Heart right ventricle (tissue), 16 donors: Measurements from ENCODE around the gene PCDHA1. TPM values are rescaled to one million over a fixed set of nuclear protein-coding genes. Genes with fewer than 3 reads are reported as not detected.

Source experiments
- ATAC-seq, 8 donors: fragments of 200-7000 bp; cut with Tn5 transposase; one replicate each; pipeline ENCODE4 v1.9.1; 2020; ENCODE audit warnings: mild to moderate bottlenecking in 8 of 8, moderate library complexity in 8 of 8, moderate number of reproducible peaks in 1 of 8
- DNase-seq, 2 donors: peaks; one replicate each; pipeline ENCODE4 v3.0.0-alpha.2; 2020
- H3K27ac ChIP-seq, 10 donors: fragments of 200-600 bp; sonication (generic) in 2 of 10; one replicate each; pipeline versions ENCODE4 v1.5.0 to v1.8.0; 2020 to 2022; ENCODE audit warnings: mild to moderate bottlenecking in 3 of 10
- H3K27me3 ChIP-seq, 7 donors: fragments of 200-600 bp; one replicate each; pipeline ENCODE4 v1.8.0; 2021 to 2022; ENCODE audit warnings: mild to moderate bottlenecking in 2 of 7
- H3K36me3 ChIP-seq, 9 donors: fragments of 200-600 bp; sonication (generic) in 1 of 9; one replicate each; pipeline versions ENCODE4 v1.5.0 to v1.8.0; 2020 to 2022; ENCODE audit warnings: mild to moderate bottlenecking in 2 of 9
- H3K4me1 ChIP-seq, 9 donors: fragments of 200-600 bp; sonication (generic) in 1 of 9; one replicate each; pipeline versions ENCODE4 v1.5.0 to v1.8.0; 2020 to 2022; ENCODE audit warnings: mild to moderate bottlenecking in 4 of 9
- H3K4me3 ChIP-seq, 10 donors: fragments of 200-600 bp; sonication (generic) in 2 of 10; one replicate each; pipeline versions ENCODE4 v1.5.0 to v1.8.0; 2020 to 2022; ENCODE audit warnings: mild to moderate bottlenecking in 7 of 10, moderate library complexity in 2 of 10
- H3K9me3 ChIP-seq, 11 donors: fragments of 200-600 bp in 10 of 11; sonication (generic) in 2 of 11; one replicate each; pipeline versions ENCODE4 v1.5.0 to v1.8.0; 2013 to 2022; ENCODE audit warnings: mild to moderate bottlenecking in 2 of 11, control low read depth in 1 of 11, moderate library complexity in 1 of 11
- CTCF ChIP-seq, 9 donors: fragments of 200-600 bp; sonication (generic) in 2 of 9; IDR thresholded peaks; one replicate each; pipeline versions ENCODE4 v1.5.0 to v1.8.0; 2021 to 2022; ENCODE audit warnings: antibody characterized with exemption in 9 of 9, mild to moderate bottlenecking in 5 of 9, moderate library complexity in 1 of 9
- WGBS, 2 donors: extraction: QIAGEN DNeasy Blood & Tissue Kit; methylation state at CpG; one replicate each; pipeline ENCODE4 v1.1.7; 2013; ENCODE audit warnings: inconsistent platforms in 1 of 2; 5-methylcytosine and 5-hydroxymethylcytosine counted together
- intact Hi-C, 10 donors: fragments of 100-400 bp; cut with DNase I; formaldehyde crosslinking; loops; one replicate each; pipeline versions ENCODE4 v1.11.1 to v1.14.2; 2022
- polyA plus RNA-seq, 2 donors: library from polyadenylated mRNA; stranded (reverse); fragments of 200-250 nt; gene quantifications; one replicate each; pipeline ENCODE4 v1.2.3, GENCODE V29; 2013
- total RNA-seq, 10 donors: library from RNA; stranded (reverse); fragmentation: NEBNext Ultra II Directional in 3 of 10; extraction: Animal tissue kit (Norgen Biotek cat#: 25700) in 3 of 10; gene quantifications; one replicate each; pipeline versions ENCODE4 v1.2.1 to v1.2.4, GENCODE V29; 2021 to 2023
- donor health status: Arrhythmogenic right ventricular cardiomyopathy.
- donor health status: ischemic (EF 13 %, LVEDD 7.1; RV severe dilation, severe dysfunction).
- donor health status: healthy with polysubstance abuse.
- donor health status: DM: no; HTN: yes; CAD: no.
- donor health status: DM: no; HTN: no; CAD: no.
- donor health status: ischemic (EF 25% LVEDD 6.9; RV normal size, moderate dysfunction).
- donor health status: ischemic (EF 25% LVEDD 5.7; RV mildly dilated, moderate dysfunction).
- donor health status: healthy.
- donor health status: DM: yes; HTN: yes; CAD: no.
- donor health status: Ischemic cardiomyopathy.
- donor health status: ischemic (EF 35%, LVEDD 5.7; RV mildly dilated, moderate dysfunction).
- donor health status: nonischemic (EF 11% LVEDD 7.7; RV severe dilation, severe dysfunction).
- donor health status: DM: yes; HTN: yes; CAD: no.
- donor health status: PGD.
- donor health status: ischemic (EF 29% LVEDD 5.4; RV normal size, mild dysfunction).
- donor health status: nonischemic (EF 23%, LVEDD 6.1; RV moderate dilation, normal function).

The PCDHA1 gene
- total and polyA plus RNA-seq, 12 donors: 0.07 to 0.09 TPM; not detected in 10

GRCh38 chr5:140855772-140856674 is 70.1 kb downstream of the PCDHA1 start, which contains the start of gene PCDHA10:
Gene PCDHA10 (plus strand): TSS chr5:140855897. CDS start chr5:140856049, 152 bp downstream.
- Histone ChIP-seq H3K27me3 (peaks cover 0 to 94% (median 28%) of the 10 kb centered on the region in 7 donors), H3K4me3 (peak within 1 kb of the TSS in 6 of 10 donors; percentile 7 to 43 (median 16)), H3K27ac (no peak within 1 kb of the TSS), H3K4me1 (no peaks in the 10 kb centered on the region), H3K9me3 (peaks cover 0 to 49% (median 18%) of the 10 kb centered on the region in 11 donors), H3K36me3 (no peaks in the 10 kb centered on the region)
- ATAC-seq: no peak
- intact Hi-C loops: loop anchor here in 1 of 10 donors (1.0 kb wide), 1 partner anchor 11 kb away; no protein-coding TSS in a partner anchor
- TF ChIP-seq CTCF (IDR thresholded peaks at IDR 0.05): peak in 4 of 9 donors; percentile 8 to 47 (median 19)
- DNase-seq: no peak
- WGBS, 2 donors: 14 to 17% methylated on average over 40 to 44 of the region's 44 CpGs

GRCh38 chr5:140857177-140857986 is 71.4 kb downstream of the PCDHA1 start:
- intact Hi-C loops: no loop called here

GRCh38 chr5:140857987-140858240 is 72.0 kb downstream of the PCDHA1 start:
- DNase-seq (no peak), ATAC-seq (no peak)
- 46 to 47% methylated on average over 18 to 22 of the region's 22 CpGs for WGBS, 2 donors
- intact Hi-C loops: no loop called here
- Histone ChIP-seq H3K27me3 (peaks cover 0 to 94% (median 44%) of the 10 kb centered on the region in 7 donors), H3K27ac (no peak overlapping the region), H3K4me1 (no peaks in the 10 kb centered on the region), H3K9me3 (peaks cover 0 to 62% (median 18%) of the 10 kb centered on the region in 11 donors), H3K4me3 (no peak overlapping the region), H3K36me3 (no peaks in the 10 kb centered on the region)
- no peak for TF ChIP-seq CTCF (IDR thresholded peaks at IDR 0.05)

More at GRCh38 chr5:140857177-140857986, 71.4 kb downstream of the PCDHA1 start:
- H3K27me3 ChIP-seq: peaks cover 0 to 94% (median 39%) of the 10 kb centered on the region in 7 donors
- H3K4me1 ChIP-seq: no peaks in the 10 kb centered on the region
- peaks cover 0 to 56% (median 18%) of the 10 kb centered on the region in 11 donors for H3K9me3 ChIP-seq
- H3K27ac ChIP-seq: no peak overlapping the region
- TF ChIP-seq CTCF (IDR thresholded peaks at IDR 0.05): no peak
- WGBS, 2 donors: 39 to 60% methylated on average over 36 to 94 of the region's 94 CpGs
- no peaks in the 10 kb centered on the region for H3K36me3 ChIP-seq
- DNase-seq (no peak), ATAC-seq (no peak)
- no peak overlapping the region for H3K4me3 ChIP-seq
